ENCODE results near the gene ZNF827.

GRCh38 chr4:145944886-145945285 is 6.3 kb upstream of the ZNF827 start:
- TF ChIP-seq POLR2A (IDR thresholded peaks at IDR 0.05): no peak
- no peak for TF ChIP-seq POLR2AphosphoS5 (IDR thresholded peaks at IDR 0.05)
- TF ChIP-seq, protein P1, sequence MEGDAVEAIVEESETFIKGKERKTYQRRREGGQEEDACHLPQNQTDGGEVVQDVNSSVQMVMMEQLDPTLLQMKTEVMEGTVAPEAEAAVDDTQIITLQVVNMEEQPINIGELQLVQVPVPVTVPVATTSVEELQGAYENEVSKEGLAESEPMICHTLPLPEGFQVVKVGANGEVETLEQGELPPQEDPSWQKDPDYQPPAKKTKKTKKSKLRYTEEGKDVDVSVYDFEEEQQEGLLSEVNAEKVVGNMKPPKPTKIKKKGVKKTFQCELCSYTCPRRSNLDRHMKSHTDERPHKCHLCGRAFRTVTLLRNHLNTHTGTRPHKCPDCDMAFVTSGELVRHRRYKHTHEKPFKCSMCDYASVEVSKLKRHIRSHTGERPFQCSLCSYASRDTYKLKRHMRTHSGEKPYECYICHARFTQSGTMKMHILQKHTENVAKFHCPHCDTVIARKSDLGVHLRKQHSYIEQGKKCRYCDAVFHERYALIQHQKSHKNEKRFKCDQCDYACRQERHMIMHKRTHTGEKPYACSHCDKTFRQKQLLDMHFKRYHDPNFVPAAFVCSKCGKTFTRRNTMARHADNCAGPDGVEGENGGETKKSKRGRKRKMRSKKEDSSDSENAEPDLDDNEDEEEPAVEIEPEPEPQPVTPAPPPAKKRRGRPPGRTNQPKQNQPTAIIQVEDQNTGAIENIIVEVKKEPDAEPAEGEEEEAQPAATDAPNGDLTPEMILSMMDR (IDR thresholded peaks at IDR 0.05 in 8 of 11, conservative IDR thresholded peaks at IDR 0.05 in 3 of 11): no peak

Data from spleen (tissue), 7 donors.